NCI-H1930 (cell line): ENCODE data around the gene PDXDC1.
"Not testable (repeated sequence)": the region's sequence is repeated elsewhere in the genome, so short reads cannot be mapped to it uniquely, and the experiment has no call there.

ENCODE experiments used
- DNase-seq, 2 experiments: peaks; one replicate each; lab custom pipeline; 2025; lab: John Stamatoyannopoulos, UW

Gene PDXDC1

DNA sequence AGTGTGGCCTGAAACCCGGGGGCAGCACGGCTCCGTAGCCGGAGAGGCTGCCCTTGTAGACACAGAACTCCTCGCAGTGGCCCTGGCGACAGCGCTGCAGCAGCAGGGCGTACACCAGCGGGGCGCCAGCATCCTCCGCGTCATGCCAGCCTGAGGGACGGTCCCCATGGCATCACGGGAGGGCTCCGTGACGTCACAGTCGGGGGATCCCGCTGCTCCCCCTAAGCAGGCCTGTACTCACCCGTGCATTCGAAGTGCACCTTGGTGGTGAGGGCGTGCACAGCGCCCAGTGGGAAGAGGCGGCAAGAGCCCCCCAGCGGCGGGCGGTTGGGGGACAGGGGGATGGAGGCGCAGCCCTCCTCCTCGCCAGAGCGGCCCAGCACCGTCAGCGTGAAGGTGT is 158.7 kb downstream of the PDXDC1 start:
- DNase-seq, result not testable (repeated sequence)

DNA sequence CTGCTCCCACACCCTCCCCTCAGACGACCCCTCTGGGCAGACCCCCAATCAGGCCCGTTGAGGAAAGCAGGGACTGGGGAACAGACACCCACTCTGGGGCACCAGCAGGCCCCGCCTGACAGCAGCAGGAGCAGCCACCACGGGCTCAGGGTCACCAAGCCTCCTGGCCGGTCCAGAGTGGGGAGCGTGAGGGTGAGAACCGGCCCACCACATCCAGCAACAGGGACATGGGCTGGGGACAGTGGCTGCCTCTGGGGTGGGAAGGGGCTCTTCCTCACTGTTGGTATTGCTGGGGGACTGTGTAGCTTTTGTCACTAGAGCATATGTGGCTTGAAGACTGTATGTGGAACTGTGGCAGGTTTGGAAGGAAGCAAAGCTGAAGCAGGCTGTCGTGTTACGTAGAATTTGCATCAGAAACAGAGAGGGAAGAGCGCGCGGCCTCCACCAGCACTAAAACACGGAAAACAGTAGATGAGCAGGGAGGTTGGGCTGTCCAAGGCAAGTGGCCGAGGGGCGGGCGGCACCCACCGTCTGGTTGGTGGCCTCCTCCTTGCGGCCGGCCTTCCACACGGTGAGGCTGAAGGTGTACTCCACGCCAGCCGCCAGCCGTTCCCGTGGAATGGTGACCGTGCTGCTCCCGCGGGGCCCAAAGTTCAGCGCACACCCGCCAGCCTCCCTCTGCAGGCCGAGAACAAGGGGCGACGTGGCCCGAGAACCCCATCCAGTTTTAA is 160.1 kb downstream of the PDXDC1 start:
- DNase-seq, result not testable (repeated sequence)

DNA sequence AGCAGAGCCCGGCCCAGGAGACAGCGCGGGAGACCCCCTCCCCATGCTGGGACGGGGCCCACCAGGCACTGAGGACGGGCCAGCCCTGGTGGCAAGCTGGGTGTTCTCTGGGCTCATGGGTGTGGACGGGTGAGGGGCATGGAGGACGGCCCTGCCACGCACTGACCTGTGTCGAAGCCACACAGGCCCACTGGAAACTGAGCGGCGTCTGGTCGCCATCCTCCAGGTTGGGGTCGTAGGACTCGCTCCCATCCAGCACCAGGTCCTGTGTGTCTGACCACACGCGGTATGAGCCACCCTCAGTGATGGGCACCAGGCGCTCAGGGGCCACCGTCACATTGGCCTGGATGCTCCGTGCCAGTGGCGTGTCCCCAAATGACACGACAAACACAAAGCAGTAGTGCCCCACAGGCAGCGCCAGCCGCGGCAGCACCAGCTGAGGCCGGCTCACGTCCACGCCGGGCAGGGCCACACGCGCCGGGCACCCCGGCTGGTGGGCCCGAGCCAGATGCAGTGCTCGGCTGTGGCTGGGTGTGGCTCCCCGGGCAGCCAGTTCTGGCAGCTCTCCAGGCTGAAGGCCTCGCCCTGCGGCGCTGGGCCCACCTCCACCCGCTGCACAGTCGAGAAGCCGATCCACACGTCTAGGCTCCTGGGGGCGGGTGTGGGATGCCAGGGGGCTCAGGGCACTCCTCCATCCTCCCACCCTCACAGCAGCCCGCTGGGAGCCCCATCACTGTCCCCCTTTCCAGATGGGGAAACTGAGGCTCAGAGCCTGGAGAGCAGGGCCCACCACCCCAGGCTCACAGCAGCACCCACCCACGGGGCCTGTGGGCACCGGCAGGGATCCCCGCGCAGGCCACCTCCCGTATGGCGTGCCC is 160.9 kb downstream of the PDXDC1 start:
- not testable (repeated sequence) for DNase-seq

DNA sequence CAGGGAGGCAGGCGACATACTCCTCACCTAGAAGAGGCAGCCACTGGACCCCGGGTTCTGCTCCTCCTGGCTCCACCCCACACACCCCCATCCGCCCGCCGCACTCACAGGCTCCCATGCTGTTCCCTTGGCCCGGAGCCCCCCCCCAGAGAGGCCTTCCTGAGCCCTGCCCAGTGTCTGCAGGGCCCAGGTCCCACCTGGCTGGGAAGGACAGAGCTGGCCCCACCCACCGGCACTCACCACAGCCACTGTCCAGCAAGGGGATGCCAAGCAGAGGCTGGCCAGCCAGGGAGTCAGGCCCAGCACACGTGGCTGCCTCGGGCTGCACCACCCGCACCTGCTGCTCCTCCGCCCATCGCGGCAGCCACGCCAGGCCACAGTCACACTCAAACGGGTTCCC is 162.7 kb downstream of the PDXDC1 start:
- not testable (repeated sequence) for DNase-seq

DNA sequence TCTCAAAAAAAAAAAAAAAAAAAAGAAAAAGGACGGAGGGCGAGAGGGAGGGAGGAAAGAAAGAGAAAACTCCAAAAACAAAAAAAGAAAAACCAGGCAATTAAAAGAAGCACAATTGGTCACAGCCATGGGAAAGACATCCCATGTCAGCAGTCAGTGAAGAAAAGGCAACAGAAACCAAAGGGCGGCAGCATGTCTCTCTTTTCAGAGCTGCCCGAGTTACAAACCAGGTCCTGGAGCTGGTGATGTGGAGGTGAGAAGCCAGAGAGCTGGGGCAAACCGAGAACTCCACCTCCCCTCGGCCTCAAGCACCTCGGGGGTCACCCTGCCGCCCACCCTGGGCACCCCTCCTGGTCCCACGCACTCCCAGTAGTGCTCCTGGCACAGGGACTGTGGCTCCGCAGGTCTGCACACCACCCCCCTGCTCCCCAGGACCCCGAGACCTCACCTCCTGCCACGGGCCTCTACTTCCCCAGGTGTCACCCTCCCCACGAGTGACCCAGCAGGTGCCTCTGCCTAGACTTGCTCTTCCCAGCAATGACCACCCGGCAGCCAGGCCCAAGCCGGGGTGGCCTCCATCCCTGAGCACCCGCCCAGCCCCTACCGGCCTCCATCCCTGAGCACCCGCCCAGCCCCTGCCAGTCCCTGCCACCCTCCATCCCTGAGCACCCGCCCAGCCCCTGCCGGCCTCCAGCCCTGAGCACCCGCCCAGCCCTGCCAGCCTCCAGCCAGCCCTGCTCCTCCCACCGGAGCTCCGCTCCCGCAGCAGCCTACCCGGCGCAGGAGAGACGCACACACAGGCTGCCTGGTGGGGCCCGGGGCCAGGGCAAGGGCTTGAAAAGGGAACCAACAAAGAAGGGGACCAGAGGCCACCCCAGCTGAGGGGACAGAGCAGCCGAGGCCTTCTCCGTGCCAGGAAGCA is 165.9 kb downstream of the PDXDC1 start:
- DNase-seq, result not testable (repeated sequence)

DNA sequence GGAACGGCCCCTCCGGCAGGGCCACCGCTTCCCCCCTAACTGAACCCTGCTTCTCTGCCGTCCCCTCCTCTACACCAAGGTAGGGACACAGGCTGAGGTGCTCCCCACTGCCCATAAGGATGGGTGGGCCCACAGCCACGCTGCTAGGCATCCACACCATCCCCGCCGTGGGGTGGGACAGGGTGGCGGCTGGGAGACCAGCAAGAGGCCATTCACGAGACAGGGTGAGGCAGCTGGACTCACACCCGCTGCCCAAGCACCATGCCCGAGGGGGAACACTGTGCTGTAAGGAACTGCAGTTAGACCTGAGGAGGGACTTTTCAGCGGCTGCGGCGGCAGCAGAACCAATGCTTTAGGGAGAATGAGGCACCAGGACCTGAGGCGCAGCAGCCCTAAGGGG is 166.8 kb downstream of the PDXDC1 start:
- DNase-seq, result no peak

DNA sequence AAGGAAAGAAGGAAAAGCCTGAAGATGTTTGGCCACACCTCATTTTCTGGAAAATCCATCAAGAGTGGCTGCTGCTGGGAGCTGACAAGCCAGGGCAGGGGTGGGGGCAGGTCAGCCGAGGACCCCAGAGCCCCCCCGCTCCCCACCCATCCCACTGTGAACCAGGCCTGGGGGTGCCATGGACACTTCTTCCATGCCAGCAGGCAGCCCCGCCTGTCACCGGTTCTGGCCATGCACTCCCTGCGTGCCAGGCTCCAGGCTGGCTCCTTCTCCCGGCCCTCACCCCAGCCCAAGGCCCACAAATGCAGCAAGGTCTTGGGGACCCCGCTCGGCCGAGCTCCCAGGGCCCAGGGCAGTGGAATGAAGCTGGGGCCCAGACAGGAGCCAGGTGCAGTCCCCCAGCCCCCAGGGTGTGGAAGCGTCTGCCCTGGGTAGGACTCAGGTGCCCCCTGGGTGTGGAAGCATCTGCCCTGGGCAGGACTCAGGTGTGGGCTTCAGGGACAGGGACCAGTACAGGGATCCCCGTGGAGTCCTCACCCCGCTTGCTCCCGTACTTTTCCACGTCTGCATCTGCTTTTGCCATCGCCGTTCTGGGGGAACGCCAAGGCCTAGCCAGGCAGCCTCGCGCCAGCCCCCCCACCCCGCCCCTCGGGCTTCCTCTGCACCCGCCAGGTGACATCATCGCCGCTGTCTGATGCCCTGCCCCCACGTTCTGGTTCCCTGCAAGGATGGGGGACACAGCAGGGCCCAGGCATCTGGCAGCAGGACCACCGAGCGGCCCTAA is 167.5 kb downstream of the PDXDC1 start:
- DNase-seq, result not testable (repeated sequence)

DNA sequence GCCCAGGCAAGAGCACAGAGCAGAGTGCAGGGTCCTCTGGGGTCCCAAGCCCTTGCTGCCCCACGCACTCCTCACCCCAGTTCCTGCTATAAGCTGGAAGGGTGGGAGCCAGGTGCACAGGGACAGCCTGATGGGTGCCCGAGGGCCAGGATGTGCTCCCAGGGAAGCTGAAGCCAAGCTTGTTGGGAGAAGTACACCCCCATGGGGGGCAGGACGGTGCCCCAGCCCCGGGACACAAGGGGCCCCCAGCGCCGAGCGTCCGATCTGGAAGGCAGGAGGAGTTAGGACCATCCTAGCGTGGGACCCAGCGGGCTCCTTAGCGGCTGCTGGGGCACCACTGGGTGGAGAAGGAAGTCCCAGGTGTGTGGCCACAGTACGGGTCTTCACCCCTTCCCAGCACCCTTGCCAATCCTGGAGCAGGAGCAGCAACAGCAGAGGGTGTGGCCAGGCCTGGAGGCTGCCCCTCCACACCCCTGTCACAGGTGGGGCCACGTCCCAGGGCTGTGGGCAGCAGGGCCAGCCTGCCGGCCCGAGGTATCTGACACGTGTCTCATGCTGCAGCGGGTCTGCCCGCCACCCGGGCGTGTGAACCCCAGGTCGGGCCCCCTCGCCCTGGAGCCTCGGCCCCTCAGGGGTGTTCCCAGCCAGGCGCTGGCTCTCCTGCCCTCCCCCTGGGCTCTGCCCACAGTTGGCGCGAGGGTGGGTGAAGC is 168.2 kb downstream of the PDXDC1 start:
- not testable (repeated sequence) for DNase-seq

DNA sequence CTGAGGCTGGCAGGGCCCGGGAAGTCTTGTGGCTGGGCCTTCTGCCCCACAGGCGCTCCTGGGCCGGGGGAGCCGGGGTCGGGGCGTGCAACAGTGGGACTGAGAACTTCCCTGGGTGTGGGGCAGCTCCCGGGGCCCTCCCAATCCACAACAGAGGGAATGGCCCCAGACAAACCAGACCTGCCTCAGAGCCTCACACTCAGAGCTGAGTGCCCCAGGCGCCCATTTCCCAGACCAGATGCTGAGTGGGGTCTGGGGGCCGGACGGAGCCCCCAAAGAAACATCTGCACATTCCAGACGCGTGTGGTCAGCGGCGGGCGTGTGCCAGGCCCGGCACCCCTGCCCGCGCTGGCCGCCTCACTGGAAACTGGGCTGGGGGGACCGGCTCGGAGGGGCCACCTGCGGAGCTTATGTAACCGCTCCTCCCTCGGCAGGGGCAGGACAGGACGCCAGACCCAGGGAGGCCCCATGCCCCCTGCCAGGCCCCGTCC is 168.8 kb downstream of the PDXDC1 start:
- DNase-seq, result not testable (repeated sequence)

DNA sequence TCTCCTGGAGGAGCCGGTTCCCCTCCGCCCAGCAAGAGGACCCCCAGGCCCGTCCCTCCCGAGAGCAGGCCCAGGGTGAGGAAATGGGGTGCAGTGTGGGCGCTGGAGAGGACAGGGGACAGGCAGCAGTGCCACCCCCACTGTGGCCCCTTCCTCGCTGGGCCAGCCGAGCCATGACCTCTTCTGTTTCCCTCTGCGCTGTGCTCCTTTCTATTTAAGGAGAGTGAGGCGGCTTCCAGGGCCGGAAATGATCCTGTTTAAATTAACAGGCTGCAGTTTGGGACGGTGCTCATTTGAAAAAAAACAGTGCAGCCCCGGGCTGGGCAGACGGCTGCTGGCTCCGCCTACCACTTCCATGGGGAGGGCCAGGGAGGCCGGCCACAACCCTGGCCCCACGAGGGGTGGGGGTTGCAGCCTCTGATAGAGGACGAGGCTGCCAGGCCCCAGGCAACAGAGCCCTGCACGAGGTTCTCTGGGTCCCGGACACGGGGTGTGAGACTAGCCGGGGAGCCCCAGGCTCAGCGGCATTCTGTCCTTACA is 169.3 kb downstream of the PDXDC1 start:
- not testable (repeated sequence) for DNase-seq

DNA sequence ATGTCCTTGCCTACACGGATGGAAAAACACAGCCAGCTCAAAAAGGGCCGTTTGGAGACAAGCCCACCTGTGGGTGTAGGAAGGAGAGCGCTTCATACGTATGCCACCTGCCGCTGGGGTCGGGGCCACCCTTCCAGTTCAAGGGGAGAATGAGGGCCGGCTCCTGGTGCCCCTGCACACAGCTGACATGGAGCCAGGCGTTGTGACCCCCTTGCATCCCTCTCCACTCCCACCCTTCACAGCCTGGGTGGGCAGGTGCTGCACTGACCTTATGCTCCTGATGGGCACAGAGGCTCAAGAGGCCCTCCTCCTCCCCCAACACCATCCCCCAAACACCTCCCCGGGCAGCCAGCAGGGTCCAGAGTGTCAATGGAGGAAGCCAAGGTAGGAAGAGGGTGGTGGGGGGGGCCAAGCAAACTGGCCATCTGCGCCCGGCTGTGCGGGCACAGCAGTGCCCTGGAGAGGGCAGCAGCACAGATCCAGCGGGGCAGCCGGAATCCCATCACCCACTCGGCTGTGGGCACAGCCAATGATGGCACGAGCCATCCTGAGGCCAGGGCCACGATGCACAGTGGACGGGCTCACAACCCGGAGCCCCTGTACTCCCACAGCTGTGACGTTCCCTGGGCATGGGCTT is 170.1 kb downstream of the PDXDC1 start:
- not testable (repeated sequence) for DNase-seq

DNA sequence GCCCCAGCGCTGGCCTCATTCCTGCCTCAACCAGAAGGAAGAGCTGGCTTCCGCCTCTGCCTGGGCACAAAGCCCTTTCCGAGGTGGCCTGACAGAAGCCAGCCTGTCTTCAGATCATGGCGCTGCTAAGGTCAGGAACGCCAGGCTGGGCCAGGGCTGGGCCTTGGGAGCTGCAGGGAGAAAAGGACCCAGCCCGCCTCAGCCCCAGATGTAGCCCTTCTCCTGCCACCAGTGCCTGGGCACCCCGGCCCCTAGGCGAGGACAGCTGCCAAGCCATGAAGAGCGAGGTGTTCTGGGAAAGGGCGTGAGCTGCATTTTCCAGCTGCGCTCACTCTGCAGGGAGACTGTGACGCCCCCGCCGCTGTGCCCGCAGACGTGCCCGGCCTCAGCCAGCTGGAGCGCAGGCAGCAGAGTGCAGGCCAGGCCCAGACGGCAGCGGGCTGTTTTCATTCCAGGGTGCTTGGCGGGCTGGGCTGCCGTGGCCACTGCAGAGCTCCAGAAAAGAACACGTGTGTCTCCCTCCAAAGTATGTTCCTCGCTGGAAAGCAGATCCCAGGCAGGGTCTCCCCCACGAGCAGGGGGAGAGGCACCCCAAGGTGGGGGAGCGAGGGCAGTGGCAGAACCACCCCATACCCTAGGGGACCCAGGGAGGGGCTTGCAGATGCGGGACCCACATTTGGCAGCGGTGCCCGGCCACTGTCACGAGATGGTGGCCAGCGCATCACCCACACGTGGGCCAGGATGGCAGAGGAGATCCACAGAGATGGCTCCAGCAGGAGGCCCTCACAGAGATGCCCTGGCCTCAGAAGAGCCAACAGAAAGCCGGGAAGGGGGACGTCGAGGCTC is 170.8 kb downstream of the PDXDC1 start:
- not testable (repeated sequence) for DNase-seq

DNA sequence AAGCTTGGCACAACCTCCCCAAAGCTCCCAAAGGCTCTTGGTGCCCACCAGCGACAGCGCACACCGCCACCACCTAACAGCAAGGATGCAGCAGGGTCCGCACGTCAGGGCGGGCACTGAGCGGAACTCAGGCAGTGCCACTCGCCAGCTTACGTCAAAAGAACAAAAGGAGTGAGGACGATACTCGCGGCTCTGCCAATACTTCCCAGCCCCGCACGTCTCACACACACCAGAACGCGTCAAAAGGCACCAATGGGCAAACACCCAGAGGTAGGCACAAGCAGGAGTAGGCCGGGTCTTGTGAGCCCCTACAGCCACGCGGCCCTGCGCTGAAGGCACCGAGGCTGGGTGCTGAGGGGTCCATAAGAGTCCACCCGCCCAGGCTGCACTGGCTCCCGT is 171.4 kb downstream of the PDXDC1 start:
- not testable (repeated sequence) for DNase-seq

DNA sequence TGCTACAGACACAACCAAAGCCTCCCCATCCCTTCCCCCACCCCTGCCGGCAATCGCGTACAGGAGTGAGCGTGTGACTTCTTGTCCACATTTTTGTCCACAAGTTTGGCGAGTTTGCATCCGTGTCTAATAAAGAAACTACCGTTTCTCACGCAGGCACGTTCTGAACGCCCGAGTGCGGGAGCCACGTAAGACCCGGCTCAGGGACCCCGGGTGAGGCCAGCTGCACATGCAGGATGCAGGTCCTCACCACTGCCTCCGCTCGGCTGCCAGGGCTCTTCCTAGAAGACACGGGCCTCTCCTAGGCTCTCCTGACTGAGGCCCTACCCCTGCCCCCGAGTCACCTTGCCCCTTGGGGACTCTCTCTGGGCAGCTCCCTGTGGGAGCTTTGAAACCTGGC is 174.0 kb downstream of the PDXDC1 start:
- DNase-seq, result not testable (repeated sequence)

DNA sequence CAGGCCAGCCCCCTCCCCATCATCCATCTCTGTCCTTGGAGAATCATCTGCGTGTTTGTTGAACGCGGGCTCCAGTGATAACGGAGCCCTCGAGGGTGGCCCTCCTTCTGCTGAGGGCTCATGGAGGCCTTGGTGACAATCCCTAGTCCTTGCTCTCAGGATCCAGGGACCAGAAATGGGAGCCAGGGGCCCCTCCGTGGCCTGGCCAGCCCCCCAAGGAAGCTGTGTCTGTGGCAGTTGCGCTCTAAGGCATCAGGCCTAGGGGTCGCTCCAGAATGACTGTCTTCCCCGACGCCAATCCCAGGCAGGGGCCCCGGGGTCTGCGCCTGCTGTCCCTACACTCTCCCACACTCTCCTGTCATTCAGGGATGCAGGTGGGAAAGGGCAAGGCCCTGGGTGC is 174.4 kb downstream of the PDXDC1 start:
- DNase-seq, result not testable (repeated sequence)

DNA sequence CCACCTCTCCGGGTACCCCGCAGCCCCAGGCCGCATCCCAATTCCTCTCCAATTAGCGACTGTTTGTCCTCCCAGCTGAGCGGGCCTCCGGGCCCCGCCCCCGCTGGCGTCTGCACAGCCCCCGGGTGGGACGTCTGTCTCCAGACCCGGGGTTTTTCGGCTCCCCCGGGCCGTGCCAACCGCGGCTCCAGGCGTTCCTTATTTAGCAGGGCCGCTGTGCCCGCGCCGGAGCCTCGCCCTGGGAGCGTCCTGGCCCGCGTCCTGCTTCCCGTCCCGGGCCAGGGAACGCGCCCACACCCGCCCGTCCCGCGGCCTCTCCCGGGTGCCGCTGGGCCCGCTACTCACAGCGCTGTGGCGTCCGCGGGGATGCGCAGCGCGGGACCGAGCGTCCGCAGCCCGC is 179.2 kb downstream of the PDXDC1 start:
- not testable (repeated sequence) for DNase-seq

DNA sequence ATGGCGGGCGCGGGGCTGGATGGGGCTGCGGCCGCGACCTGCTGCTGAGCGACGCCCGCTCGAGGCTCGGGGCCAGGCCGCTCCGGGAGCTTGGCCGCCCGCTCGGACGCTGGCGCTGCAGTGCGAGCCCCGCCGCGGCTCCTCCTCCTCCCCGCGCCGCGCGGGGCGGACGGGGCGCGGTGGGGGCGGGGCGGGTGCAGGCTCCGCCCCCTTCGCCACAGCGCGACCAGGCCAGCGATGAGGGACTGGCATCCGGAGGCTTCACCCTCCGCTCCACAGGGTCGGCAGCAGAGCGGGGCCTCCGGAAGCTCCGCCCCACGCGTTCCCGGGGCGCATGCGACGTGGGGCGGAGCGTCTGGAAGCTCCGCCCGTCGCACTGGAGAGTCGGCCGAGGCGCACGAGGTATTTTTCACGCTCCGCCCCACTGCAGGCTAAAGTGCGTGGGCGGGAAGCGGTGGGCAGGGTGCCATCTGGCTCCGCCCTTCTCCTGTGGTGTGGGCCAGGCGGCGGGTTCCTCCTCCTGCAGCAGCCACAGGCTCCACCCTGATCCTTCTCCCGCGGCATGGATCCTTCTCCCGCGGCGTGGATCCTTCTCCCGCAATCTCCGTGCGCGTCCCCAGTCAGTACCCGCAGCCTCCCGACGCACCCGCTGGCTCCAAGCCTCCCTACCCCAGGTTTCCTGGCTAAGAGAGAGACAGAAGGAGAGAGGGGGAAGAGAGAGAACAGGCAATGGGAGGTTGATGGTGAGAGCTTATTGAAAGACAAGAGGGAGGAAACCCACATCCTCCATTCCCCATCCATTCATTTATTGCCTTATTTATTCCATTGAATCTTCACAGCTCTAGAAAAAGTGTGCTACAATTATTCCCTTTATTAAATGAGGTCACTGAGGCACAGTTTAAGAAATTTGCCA is 180.1 kb downstream of the PDXDC1 start:
- DNase-seq, result peak; percentile 77 to 88
